SH-SY5Y (cell line): ENCODE data around the gene ZNF362.

Experiments used
- GATA2 ChIP-seq: IDR thresholded peaks from 2 replicates; pipeline ENCODE4 v1.6.1; 2011; ENCODE audit warnings: mild to moderate bottlenecking, low read depth, low read length
- GATA3 ChIP-seq: IDR thresholded peaks from 2 replicates; pipeline ENCODE4 v1.6.1; 2011; ENCODE audit warnings: low read depth, mild to moderate bottlenecking, low read length, moderate library complexity

GRCh38 chr1:33349778-33350610 lies 93.7 kb downstream of the ZNF362 start:
- no peak for TF ChIP-seq GATA2
- no peak for TF ChIP-seq GATA3
